Measurements from ENCODE around the gene DNASE1.
"Not testable (repeated sequence)": the region's sequence is repeated elsewhere in the genome, so short reads cannot be mapped to it uniquely, and the experiment has no call there.

The DNASE1 gene

GRCh38 chr16:3641801-3642396, 12.6 kb upstream of the DNASE1 start:
- no peak for DNase-seq

GRCh38 chr16:3642397-3643094, 11.9 kb upstream of the DNASE1 start:
- DNase-seq, result peak; percentile 28

- DNase-seq, result no peak
Observed at GRCh38 chr16:3643095-3643730, 11.3 kb upstream of the DNASE1 start.

GRCh38 chr16:3645108-3645503, 9.4 kb upstream of the DNASE1 start:
- no peak for DNase-seq

GRCh38 chr16:3645504-3646347, 8.8 kb upstream of the DNASE1 start:
- peak; percentile 59 for DNase-seq

GRCh38 chr16:3646348-3646920, 8.1 kb upstream of the DNASE1 start:
- no peak for DNase-seq

GRCh38 chr16:3650631-3651265, 3.7 kb upstream of the DNASE1 start:
- DNase-seq, result no peak

- DNase-seq, result no peak
Observed at GRCh38 chr16:3651461-3652372, 2.8 kb upstream of the DNASE1 start.

GRCh38 chr16:3652373-3653195, 1.9 kb upstream of the DNASE1 start:
- DNase-seq, result no peak

- no peak for DNase-seq
Observed at GRCh38 chr16:3655030-3655395, 522 bp downstream of the DNASE1 start.

GRCh38 chr16:3655396-3656159, 1.1 kb downstream of the DNASE1 start:
- no peak for DNase-seq

GRCh38 chr16:3656160-3656490, 1.6 kb downstream of the DNASE1 start:
- not testable (repeated sequence) for DNase-seq

- DNase-seq, result no peak
Observed at GRCh38 chr16:3656491-3657468, 2.3 kb downstream of the DNASE1 start.

GRCh38 chr16:3659251-3659650, 4.8 kb downstream of the DNASE1 start:
- peak; percentile 77 for DNase-seq

GRCh38 chr16:3661311-3661710, 6.8 kb downstream of the DNASE1 start:
- no peak for DNase-seq

GRCh38 chr16:3661922-3662321, 7.4 kb downstream of the DNASE1 start:
- DNase-seq, result no peak

GRCh38 chr16:3662601-3663000, 8.1 kb downstream of the DNASE1 start:
- DNase-seq, result no peak

- DNase-seq, result no peak
Observed at GRCh38 chr16:3664187-3664896, 9.9 kb downstream of the DNASE1 start.
